HCT116 (cell line): ENCODE measurements around the gene ZDHHC22. TPM values are rescaled to one million over a fixed set of nuclear protein-coding genes. Genes with fewer than 3 reads are reported as not detected.
A peak's percentile ranks its signal among the peaks of the same experiment; 100 is the strongest.

Source experiments
- ATAC-seq: fragments of 200-7000 bp; cut with Tn5 transposase; 2 replicates; pipeline ENCODE4 v1.9.1; 2020; ENCODE audit warnings: mild to moderate bottlenecking, moderate library complexity
- BruUV-seq: library from RNA; stranded (reverse); fragments of 400-500 nt; replicated peaks from 2 replicates; lab custom pipeline; 2021; lab: Mats Ljungman, UMichigan
- CTCF ChIA-PET: fragments of 300-600 bp; sonication (Branson Sonifier 250); formaldehyde crosslinking; loops from one replicate; lab custom pipeline; 2021; ENCODE audit warnings: antibody characterized with exemption; lab: Charles Lee
- POLR2A ChIA-PET: fragments of 300-600, 350-600 bp; sonication (Branson Sonifier 250); formaldehyde crosslinking; loops from one replicate; lab custom pipeline; 2021; ENCODE audit warnings: antibody characterized with exemption; lab: Charles Lee
- RAD21 ChIA-PET, 2 experiments: fragments of 300-600 bp; sonication (Branson Sonifier 250); formaldehyde crosslinking; loops; one replicate each; lab custom pipeline; 2023; ENCODE audit warnings: low total read pairs in 2 of 2; ENCODE audit not compliant: uncharacterized antibody in 2 of 2, unreplicated experiment in 2 of 2, low non-redundant PET in 1 of 2; lab: Charles Lee
- DNase-seq: peaks from one replicate; pipeline ENCODE4 v3.0.0-alpha.2; 2010; ENCODE audit warnings: low read depth, low spot score
- H2AFZ ChIP-seq: fragments of 200-600 bp; shearing (Covaris generic), sonication (generic); 2 replicates; pipeline ENCODE4 v1.6.1; 2017; ENCODE audit warnings: low read depth, mixed run types, mixed read lengths, antibody characterized with exemption, low read length; ENCODE audit not compliant: poor library complexity, severe bottlenecking
- H3K27ac ChIP-seq: 2 replicates; pipeline ENCODE4 v1.5.1; 2012; ENCODE audit warnings: low read depth, low read length
- H3K27me3 ChIP-seq: fragments of 200-600 bp; sonication (generic); 2 replicates; pipeline ENCODE4 v1.6.1; 2016; ENCODE audit warnings: mixed run types, low read length, mixed read lengths; ENCODE audit not compliant: insufficient read depth
- H3K36me3 ChIP-seq, 2 experiments: fragments of 200-500 bp in 1 of 2; fragments of 200-600 bp in 1 of 2; sonication (Bioruptor generic) in 1 of 2; sonication (generic) in 1 of 2; 2 replicates each; pipeline versions ENCODE4 v1.5.1 to v1.6.1; 2014 to 2016; ENCODE audit warnings: low read length in 2 of 2, inconsistent platforms in 1 of 2, mixed read lengths in 1 of 2, mixed run types in 1 of 2; ENCODE audit not compliant: insufficient read depth in 2 of 2, control insufficient read depth in 1 of 2
- H3K4me1 ChIP-seq, 2 experiments: fragments of 200-600 bp in 1 of 2; sonication (generic) in 1 of 2; 2 replicates each; pipeline versions ENCODE4 v1.5.1 to v1.6.1; 2012 to 2017; ENCODE audit warnings: low read length in 2 of 2, inconsistent platforms in 1 of 2, mild to moderate bottlenecking in 1 of 2, mixed read lengths in 1 of 2, mixed run types in 1 of 2, moderate library complexity in 1 of 2; ENCODE audit not compliant: insufficient read depth in 2 of 2, control insufficient read depth in 1 of 2
- H3K4me2 ChIP-seq: fragments of 200-600 bp; sonication (generic); 2 replicates; pipeline ENCODE4 v1.6.1; 2017; ENCODE audit warnings: mixed run types, low read length, mixed read lengths
- H3K4me3 ChIP-seq, 2 experiments: fragments of 200-600 bp in 1 of 2; sonication (generic) in 1 of 2; replicated peaks in 1 of 2; 2 replicates each; pipeline ENCODE4 v1.5.1; 2011 to 2016; ENCODE audit warnings: low read length in 2 of 2, control low read depth in 1 of 2, low read depth in 1 of 2, mild to moderate bottlenecking in 1 of 2, mixed read lengths in 1 of 2, mixed run types in 1 of 2
- H3K79me2 ChIP-seq: fragments of 200-600 bp; sonication (generic); 2 replicates; pipeline ENCODE4 v1.6.1; 2017; ENCODE audit warnings: mild to moderate bottlenecking, mixed run types, low read length, moderate library complexity, mixed read lengths; ENCODE audit not compliant: insufficient read depth
- H3K9ac ChIP-seq: fragments of 200-600 bp; sonication (generic); 2 replicates; pipeline ENCODE4 v1.6.1; 2016; ENCODE audit warnings: low read length, mixed read lengths
- H3K9me2 ChIP-seq: fragments of 200-600 bp; sonication (generic), shearing (Covaris generic); 2 replicates; pipeline ENCODE4 v1.6.1; 2017; ENCODE audit warnings: mixed run types, mild to moderate bottlenecking, moderate library complexity; ENCODE audit not compliant: insufficient read depth
- H3K9me3 ChIP-seq, 2 experiments: fragments of 200-500 bp in 1 of 2; fragments of 200-600 bp in 1 of 2; sonication (Bioruptor generic) in 1 of 2; sonication (generic) in 1 of 2; 2 replicates each; pipeline ENCODE4 v1.6.1; 2014 to 2017; ENCODE audit warnings: low read length in 2 of 2, mixed read lengths in 2 of 2, inconsistent platforms in 1 of 2, low read depth in 1 of 2, mild to moderate bottlenecking in 1 of 2, mixed run types in 1 of 2, moderate library complexity in 1 of 2; ENCODE audit not compliant: control insufficient read depth in 1 of 2, insufficient read depth in 1 of 2
- H4K20me1 ChIP-seq: fragments of 200-600 bp; sonication (generic), shearing (Covaris generic); 2 replicates; pipeline ENCODE4 v1.6.1; 2017; ENCODE audit warnings: mixed run types, mild to moderate bottlenecking, moderate library complexity; ENCODE audit not compliant: insufficient read depth
- EGR1 ChIP-seq: IDR thresholded peaks from 2 replicates; pipeline ENCODE4 v1.6.1; 2012; ENCODE audit warnings: low read depth
- POLR2A ChIP-seq: IDR thresholded peaks from 2 replicates; pipeline ENCODE4 v1.7.0; 2011; ENCODE audit warnings: borderline replicate concordance; ENCODE audit not compliant: insufficient read depth, insufficient read length; ENCODE audit errors: extremely low read depth
- POLR2AphosphoS5 ChIP-seq: IDR thresholded peaks from 2 replicates; pipeline ENCODE4 v1.6.1; 2011; ENCODE audit warnings: mild to moderate bottlenecking, low read depth, low read length, moderate library complexity
- SIN3A ChIP-seq: IDR thresholded peaks from 2 replicates; pipeline ENCODE4 v1.6.1; 2012; ENCODE audit warnings: low read depth
- SP1 ChIP-seq: IDR thresholded peaks from 2 replicates; pipeline ENCODE4 v1.6.1; 2012; ENCODE audit warnings: low read depth
- TCF7L2 ChIP-seq: IDR thresholded peaks from 2 replicates; pipeline ENCODE4 v1.7.0; 2011; ENCODE audit warnings: borderline replicate concordance, inconsistent platforms; ENCODE audit not compliant: insufficient read depth, insufficient read length; ENCODE audit errors: extremely low read depth
- YY1 ChIP-seq: IDR thresholded peaks from 2 replicates; pipeline ENCODE4 v1.6.1; 2011; ENCODE audit warnings: low read length, low read depth, moderate library complexity, mild to moderate bottlenecking; ENCODE audit not compliant: insufficient replicate concordance; ENCODE audit errors: extremely low read depth
- ZFX ChIP-seq: fragments of 450-650 bp; IDR thresholded peaks from 2 replicates; pipeline ENCODE4 v1.6.1; 2017
- intact Hi-C: fragments of 100-400 bp; cut with micrococcal nuclease; formaldehyde crosslinking; loops from 2 replicates; pipeline ENCODE4 v1.10.0; 2022
- total RNA-seq: library from RNA; stranded (reverse); gene quantifications from one replicate; pipeline ENCODE4 v1.2.1, GENCODE V29; 2021; ENCODE audit not compliant: unreplicated experiment
- TF ChIP-seq, protein P1 (sequence below): IDR thresholded peaks from 2 replicates; pipeline ENCODE4 v1.6.1; 2012; ENCODE audit warnings: low read depth

ZDHHC22 gene
- total RNA-seq, 1 experiment from 2014 or later = 0.10 TPM

DNA sequence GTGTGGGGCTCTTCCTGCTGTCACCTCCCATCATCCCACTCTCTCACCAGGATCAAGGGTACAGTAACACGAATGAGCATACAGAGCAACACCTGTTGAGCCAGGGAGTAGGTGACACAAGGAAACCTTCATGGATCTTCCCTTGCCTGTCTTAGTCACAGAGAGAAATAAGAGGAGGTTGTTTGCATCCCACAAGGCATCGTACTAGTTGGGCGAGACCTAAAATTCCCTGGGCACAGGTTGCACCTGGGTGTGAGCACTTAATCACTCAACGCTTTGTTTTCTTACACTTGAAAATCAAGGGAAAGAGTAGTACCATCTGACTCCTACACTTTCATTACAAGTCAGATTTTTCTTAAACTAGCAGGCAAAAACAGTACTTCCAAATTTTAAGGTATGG is 27.0 kb downstream of the ZDHHC22 start (continued):
- TF ChIP-seq, protein P1, sequence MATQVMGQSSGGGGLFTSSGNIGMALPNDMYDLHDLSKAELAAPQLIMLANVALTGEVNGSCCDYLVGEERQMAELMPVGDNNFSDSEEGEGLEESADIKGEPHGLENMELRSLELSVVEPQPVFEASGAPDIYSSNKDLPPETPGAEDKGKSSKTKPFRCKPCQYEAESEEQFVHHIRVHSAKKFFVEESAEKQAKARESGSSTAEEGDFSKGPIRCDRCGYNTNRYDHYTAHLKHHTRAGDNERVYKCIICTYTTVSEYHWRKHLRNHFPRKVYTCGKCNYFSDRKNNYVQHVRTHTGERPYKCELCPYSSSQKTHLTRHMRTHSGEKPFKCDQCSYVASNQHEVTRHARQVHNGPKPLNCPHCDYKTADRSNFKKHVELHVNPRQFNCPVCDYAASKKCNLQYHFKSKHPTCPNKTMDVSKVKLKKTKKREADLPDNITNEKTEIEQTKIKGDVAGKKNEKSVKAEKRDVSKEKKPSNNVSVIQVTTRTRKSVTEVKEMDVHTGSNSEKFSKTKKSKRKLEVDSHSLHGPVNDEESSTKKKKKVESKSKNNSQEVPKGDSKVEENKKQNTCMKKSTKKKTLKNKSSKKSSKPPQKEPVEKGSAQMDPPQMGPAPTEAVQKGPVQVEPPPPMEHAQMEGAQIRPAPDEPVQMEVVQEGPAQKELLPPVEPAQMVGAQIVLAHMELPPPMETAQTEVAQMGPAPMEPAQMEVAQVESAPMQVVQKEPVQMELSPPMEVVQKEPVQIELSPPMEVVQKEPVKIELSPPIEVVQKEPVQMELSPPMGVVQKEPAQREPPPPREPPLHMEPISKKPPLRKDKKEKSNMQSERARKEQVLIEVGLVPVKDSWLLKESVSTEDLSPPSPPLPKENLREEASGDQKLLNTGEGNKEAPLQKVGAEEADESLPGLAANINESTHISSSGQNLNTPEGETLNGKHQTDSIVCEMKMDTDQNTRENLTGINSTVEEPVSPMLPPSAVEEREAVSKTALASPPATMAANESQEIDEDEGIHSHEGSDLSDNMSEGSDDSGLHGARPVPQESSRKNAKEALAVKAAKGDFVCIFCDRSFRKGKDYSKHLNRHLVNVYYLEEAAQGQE = no peak
- TF ChIP-seq TCF7L2 (no peak), YY1 (no peak), POLR2AphosphoS5 (no peak), SIN3A (no peak), ZFX (no peak)

DNA sequence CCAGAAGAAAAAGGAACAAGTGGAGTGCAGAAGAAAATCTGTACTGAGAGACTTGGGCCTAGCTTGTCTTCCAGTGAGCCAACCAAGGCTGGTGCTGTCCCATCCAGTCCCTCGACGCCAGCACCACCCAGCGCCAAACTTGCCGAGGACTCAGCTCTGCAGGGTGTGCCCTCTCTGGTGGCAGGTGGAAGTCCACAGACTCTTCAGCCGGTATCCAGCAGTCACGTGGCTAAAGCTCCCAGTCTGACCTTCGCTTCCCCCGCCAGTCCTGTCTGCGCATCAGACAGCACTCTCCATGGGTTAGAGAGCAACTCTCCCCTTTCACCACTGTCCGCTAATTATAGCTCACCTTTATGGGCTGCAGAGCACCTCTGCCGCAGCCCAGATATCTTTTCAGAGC is 27.9 kb downstream of the ZDHHC22 start:
- DNase-seq = no peak
- H3K27me3 ChIP-seq = no peaks in the 10 kb centered on the region
- POLR2A ChIA-PET = no interaction called here
- BruUV-seq = no TSS peak
- H3K9me2 ChIP-seq = no peaks in the 10 kb centered on the region
- peaks cover 6% of the 10 kb centered on the region; the same call in 1 of the 2 replicates for H3K79me2 ChIP-seq
- H3K9ac ChIP-seq = no peak overlapping the region
- intact Hi-C loops = no loop called here
- RAD21 ChIA-PET = no interaction called here
- no peak overlapping the region for H3K4me3 ChIP-seq
- ATAC-seq = peak; percentile 61; the same call in 1 of the 2 replicates
- H4K20me1 ChIP-seq = no peaks in the 10 kb centered on the region
- no peak overlapping the region for H3K4me2 ChIP-seq
- no peaks in the 10 kb centered on the region for H3K9me3 ChIP-seq
- no peak overlapping the region for H3K27ac ChIP-seq
- TF ChIP-seq SIN3A (no peak), EGR1 (no peak), POLR2A (no peak), SP1 (no peak)
- H2AFZ ChIP-seq = no peak overlapping the region
- peaks cover 7 to 32% of the 10 kb centered on the region in 2 experiments; a peak in 2 of 4 replicates for H3K36me3 ChIP-seq
- H3K4me1 ChIP-seq = no peaks in the 10 kb centered on the region
- CTCF ChIA-PET = interaction anchor here (0.5 kb wide), 1 partner anchor 34 kb away, joined by 3 read pairs; no protein-coding TSS in a partner anchor
